NCI-H1417 (cell line): ENCODE data around the gene PVALB.
A peak's percentile ranks its signal among the peaks of the same experiment; 100 is the strongest.

Source experiments
- DNase-seq, 3 experiments: peaks; one replicate each; lab custom pipeline; 2025; lab: John Stamatoyannopoulos, UW

The PVALB gene, protein sequence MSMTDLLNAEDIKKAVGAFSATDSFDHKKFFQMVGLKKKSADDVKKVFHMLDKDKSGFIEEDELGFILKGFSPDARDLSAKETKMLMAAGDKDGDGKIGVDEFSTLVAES

GRCh38 chr22:36816636-36817524 is at the start of gene PVALB:
PVALB (minus strand) TSS chr22:36817035; CDS start chr22:36817005, 30 bp downstream.
- DNase-seq: peak; percentile 9 to 59 (median 53)

- no peak for DNase-seq
Measured at GRCh38 chr22:36865346-36865745, 48.5 kb upstream of the PVALB start.

DNA sequence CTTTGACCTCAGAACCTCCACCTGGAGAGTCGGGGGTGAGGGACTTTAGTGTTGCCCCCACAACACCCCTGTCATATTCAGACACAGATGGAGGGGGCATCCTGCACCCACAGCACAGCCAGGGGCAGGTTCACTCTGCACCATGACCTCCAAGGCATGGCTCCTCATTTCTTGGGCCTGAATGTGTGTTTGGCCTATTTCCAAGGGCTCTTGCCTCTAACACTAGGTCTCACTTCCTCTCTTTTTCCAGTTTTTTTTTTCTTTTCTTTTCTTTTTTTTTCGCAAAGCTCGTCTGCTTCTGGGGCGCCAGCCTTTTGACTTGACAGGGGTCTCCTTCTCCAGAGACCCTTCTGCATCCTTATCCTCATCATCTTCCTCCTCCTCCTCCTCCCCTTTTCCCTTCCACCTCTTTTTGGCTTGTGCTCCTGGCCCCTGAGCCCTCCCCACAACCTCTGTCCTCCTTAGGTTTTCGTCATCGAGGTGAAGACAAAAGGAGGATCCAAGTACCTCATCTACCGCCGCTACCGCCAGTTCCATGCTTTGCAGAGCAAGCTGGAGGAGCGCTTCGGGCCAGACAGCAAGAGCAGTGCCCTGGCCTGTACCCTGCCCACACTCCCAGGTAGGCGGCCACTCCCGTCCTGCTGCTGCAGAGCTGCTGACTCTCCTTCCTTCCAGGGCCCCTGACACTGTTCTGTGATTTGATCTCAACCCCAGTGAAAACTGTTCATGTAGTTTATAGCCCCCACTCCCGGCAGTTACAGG is 47.8 kb upstream of the PVALB start:
- DNase-seq: no peak

DNA sequence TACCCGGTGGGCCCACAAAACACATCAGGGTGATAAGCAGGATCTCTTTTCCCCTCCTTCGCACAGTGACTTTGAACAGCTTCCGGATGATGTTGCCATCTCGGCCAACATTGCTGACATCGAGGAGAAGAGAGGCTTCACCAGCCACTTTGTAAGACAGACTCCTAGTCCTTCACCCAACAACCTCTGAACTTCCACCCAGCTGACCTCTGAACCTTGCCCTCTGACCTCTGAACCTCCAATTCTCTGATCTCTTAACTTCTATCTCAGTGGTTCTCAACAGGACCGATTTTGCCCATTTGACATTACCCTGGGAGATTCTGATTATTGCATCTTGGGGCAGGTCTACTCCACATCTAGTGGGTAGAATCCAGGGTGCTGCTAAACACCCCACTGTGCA is 47.1 kb upstream of the PVALB start:
- DNase-seq: no peak

DNA sequence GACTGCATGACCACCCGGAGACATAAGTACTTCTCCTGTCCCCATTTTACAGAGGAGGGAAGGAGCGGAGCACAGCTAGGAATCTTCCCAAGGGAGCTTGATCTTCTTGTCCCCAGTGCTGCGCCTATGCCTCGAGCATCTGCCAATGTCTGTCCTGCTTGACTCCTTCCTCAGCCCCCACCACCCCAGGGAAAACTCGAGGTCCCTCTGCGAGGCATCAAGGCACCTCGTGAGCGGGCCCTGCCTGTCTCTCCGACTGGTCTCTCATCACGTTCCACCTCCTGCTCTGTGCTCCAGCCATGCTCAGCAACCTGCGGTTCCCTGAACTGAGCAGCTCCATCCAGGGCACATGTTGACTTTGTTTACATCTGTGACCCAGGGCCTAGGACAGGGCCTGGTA is 46.4 kb upstream of the PVALB start:
- DNase-seq: no peak

DNA sequence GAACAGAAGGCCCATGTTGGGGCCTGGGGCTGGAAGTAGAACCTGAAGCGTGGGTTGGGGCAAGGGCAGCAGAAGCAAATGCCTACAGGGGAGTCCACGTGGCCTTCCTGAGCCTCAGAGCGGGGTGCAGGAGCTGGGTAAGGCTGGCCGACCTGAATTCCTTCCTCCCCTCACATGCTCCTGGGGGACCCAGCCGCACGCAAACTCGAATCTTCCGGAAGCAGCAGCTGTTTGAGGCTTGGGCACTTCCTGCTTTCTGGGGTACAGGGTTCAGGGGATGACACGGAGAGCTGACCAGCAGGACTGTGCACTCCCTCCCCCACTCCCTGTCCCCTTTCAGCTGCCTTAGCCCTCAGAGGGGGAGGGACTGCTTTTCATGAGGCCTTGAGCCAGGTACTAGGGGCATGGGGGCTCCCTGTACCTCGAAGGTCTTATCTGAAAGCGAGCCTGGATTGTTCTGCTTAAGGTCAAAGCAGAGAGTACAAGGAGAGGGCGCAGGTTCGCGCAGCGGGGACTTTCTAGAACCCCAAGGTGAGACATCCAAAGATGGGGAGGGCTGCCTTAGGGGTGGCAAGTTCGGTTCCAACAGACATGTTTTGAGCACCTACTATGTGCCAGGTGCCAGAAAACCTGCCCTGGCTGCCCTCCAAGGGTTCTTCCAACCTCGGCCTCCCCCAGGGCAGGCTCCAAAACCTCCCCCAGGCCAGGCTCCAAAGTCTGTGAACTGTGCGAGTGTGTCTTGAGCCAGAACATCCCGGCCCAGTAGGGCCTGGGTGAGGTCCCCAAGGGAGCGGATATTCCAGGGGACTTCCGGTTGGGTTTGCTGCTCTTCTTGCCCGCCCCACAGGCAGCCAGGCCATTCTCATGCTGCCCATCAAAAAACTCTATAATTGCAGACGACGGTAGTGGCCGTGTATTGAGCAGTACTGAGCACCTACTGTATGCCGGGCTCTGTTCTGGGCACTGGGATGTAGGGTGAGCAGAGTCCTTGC is 45.7 kb upstream of the PVALB start:
- no peak for DNase-seq

DNA sequence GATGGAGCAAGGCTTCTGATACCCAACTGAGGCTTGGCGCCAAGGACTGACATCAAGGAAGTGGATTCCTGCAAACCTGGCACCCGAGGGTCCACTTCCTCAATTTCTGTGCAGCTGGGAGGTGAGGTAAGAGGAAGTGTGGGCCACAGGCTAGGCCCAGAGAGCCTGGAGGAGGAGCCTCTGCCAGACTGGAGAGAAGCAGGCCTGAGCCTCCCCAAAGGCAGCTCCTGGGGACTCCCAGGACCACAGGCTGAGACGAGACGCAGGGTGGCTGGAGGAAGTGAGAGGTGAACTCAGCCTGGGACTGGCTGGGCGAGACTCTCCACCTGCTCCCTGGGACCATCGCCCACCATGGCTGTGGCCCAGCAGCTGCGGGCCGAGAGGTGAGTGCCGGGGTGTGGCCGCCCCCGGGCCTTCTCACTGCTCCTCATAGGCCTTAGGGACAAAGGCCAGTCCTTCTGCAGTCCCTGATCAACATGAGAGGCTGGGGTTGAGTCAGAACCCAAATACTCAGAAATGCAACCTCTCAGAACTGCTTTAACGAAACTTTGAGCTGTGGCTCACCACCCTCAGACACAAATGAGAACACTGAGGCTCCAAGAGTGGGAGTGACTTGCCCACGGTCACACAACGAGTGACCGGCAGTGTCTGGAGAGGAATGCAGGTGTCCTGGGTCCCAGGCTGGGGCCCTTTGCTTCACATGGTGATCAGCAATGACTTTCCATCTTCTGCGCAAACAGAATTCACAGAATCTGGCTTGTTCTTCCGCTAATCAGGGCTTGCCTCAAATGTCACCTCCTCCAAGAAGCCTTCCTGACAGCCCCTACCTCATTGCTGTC is 44.2 kb upstream of the PVALB start, which contains the start of gene NCF4:
TSS of gene NCF4 (plus strand) at position 186 of the 839 bp plus-strand sequence. CDS start at position 352, 166 bp downstream.
- no peak for DNase-seq

- DNase-seq: no peak
Measured at GRCh38 chr22:36860438-36860820, 43.6 kb upstream of the PVALB start.

DNA sequence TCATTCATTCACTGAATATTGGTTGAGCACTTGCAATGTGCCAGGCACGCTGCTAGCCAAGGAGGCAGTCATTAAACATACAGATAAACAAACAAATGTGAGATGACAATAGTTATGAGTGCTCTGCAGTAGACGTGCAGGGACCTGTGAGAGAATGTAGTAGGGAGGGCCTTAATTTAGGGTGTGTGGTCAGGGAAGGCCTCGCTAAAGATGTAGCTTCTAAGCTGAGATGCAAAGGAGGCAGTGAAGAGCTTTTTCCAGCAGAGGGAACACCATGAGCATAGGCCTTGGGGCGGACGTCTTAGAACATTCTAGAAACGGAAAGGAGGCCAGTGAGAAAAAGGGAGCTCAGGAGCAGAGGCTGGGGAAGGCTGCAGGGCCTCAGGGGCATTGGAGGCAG is 43.2 kb upstream of the PVALB start:
- DNase-seq: no peak

GRCh38 chr22:36858966-36859365 is 42.1 kb upstream of the PVALB start:
- no peak for DNase-seq

- DNase-seq: no peak
Measured at GRCh38 chr22:36858156-36858555, 41.3 kb upstream of the PVALB start.

DNA sequence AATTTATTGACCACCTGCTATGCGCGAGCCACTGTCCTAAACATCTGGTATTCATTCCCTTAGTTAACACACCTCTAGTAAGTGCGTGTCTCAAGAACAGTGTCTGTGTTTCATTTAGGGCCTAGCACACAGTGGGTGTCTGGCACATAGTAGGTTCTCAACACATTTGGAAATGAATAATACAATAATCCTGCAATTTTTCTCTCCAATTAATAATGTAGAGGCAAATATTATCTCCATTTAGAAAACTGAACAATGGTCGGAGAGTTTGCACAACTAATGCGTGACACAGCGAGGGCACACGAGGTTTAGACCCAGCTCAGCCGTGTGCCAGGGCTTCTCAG is 39.9 kb upstream of the PVALB start:
- no peak for DNase-seq

DNA sequence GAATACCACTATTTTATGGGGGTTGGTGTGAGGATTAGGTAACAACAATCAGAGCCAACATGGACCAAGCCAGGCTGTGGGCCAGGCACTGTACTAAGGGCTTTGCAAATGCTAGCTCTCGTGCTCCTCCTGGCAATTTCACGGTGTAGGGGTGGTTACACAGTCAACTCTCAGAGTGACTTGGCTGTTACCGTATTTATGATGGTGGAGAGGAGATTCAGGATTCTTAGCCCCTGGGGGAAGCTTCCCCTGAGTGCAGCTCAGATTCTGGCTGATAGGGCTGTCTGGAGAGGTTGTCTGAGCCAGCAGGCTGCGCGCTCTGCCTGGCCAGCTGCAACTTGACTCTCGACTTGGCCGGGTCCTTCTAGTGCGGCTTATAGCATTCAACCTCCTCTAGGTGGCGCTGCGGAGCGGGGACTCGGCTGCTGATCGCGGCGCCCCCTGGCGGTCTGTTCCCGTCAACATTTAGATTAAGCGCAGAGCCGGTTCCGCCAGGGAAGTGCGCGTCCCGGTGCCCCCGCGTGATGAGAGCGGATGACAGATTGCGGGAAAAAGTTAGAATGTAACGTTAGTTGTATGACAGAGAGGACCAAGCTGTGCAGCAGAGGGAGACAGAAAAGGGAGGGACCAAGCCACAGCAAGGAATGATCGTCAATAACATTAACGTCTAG is 39.4 kb upstream of the PVALB start:
- DNase-seq: peak; percentile 63 to 85 (median 73)

DNA sequence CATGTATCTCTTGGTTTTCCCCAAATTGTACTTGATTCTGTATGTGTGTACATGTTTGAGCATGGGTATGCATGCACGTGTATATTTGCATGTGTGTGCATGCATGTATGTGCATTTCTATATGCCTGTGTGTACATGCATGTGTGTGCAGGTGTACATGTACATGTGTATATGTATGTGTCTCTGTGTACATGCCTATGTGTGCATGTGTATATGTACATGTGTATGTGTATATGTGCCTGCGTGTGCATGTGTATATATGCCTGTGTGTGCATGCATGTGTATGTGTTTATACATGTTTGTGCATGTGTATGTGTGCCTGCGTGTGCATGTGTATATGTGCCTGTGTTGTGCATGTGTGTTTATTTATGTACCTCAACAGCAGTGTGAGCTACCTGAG is 38.6 kb upstream of the PVALB start:
- no peak for DNase-seq

DNA sequence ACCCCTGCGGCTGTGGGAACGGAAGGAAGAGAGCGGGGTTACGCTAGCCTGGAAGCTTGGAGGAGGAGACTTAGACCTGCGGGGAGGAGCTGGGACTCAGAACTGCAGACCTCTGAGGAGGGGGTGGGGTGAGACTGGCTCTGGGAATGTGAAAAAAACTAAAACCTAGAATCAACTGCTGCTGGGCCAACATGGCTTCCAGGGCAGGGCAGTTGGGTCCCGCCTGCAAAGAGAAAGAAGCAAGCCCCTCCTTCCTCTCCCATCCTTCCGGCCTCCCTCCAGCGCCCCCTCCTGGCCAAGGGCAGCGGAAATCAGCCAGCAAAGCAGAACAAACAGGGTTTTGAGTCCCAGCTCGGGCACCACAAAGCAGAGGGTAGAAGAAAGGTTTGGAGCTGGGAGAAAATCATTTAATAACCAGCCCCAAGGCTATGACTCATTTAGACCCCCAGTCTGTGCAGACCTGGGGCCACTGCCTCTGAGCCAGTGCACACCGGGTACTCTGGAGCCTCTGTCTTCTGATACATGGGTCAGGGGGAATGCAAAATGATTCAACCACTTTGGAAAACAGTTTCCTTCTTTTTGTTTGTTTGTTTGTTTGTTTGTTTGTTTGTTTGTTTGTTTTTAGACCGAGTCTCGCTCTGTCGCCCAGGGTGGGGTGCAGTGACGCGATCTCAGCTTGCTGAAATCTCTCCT is 36.7 kb upstream of the PVALB start:
- peak in 2 of 3 experiments; percentile 16 to 51 for DNase-seq

DNA sequence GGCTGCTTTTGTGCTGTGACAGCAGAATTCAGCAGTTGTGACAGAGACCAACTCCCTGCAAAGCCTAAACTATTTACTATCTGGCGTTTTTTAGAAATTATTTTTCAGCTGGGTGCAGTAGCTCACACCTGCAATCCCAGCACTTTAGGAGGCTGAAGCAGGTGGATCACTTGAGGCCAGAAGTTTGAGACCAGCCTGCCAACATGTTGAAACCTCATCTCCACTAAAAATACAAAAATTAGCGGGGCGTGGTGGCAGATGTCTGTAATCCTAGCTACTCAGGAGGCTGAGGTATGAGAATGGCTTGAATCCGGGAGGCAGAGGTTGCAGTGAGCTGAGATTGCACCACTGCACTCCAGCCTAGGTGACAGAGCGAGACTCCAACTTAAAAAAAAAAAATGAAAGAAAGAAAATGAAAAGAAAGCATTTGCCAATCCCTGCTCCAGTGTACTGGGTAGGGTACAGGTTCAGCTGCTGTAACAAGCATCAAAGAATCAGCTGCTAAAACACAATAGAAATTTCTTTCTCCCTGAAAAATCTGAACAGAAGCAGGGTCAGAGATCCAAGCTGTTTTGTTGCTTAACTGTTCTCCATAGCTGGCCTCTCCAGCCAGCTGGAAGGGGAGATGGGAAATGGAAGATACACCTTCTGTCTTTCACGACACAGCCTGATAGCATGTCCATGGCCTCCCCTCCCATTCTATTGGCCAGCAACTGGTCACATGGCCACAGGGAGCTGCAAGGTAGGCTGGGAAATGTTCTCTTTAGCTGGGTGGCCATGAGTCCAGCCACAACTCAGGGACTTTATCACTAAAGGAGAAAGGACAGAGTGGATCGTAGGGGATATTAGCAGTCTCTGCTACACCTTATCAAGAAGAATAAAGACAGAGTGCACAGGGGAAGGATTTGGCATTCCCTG is 35.5 kb upstream of the PVALB start:
- DNase-seq: no peak

GRCh38 chr22:36850682-36851081 is 33.8 kb upstream of the PVALB start:
- no peak for DNase-seq

DNA sequence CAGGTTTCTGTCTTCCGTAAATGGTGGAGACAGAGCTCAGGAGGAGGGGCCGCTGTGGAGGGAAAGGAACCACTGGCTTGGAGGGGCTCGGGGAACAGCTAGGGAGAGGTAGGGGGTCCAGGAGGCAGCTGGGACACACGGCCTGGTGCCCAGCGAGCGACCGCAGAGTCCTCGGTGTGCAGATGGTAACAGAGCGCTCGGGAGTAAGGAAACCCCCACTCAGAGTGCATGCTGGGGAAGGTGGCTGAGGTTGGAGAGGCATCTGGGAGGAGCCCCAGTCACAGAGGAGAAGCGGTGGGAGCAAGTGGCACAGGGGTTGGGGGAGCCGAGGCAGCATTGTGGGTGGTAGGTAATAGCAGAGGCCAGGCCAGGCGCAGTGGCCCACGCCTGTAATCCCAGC is 33.2 kb upstream of the PVALB start:
- DNase-seq: no peak
